ENCODE data around the gene NAT8.
"Not testable (repeated sequence)": the region's sequence is repeated elsewhere in the genome, so short reads cannot be mapped to it uniquely, and the experiment has no call there.

Gene NAT8

DNA sequence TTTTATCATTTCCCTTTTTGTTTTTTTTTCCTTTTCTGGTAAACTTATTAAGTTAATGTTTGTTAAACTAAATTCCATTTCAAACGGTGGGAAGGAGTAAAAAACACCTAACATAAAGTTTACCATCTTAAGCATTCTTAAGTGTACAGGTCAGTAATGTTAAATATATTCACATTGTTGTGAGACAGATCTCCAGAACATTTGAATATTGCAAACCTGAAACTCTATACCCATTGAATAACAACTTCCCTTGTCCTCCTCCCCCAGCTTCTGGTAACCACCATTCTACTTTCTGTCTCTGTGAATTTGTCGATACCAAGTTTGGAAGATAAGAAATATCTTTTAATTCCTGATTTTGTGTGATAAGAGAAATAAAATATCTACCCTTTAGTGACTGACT, 12.0 kb upstream of the NAT8 start:
- no peak for DNase-seq (ENCODE audit: extremely low read depth, low read depth)
- no peak for TF ChIP-seq CTCF (IDR thresholded peaks at IDR 0.05; ENCODE audit: low read depth, low read length)

- DNase-seq (ENCODE audit: extremely low read depth, low read depth), result no peak
- TF ChIP-seq CTCF (IDR thresholded peaks at IDR 0.05; ENCODE audit: low read depth, low read length), result no peak
Measured at GRCh38 chr2:73652348-73652747, 10.1 kb upstream of the NAT8 start.

GRCh38 chr2:73651591-73652230, 9.5 kb upstream of the NAT8 start:
- no peak for TF ChIP-seq CTCF (IDR thresholded peaks at IDR 0.05; ENCODE audit: low read depth, low read length)
- no peak for DNase-seq (ENCODE audit: extremely low read depth, low read depth)

GRCh38 chr2:73647690-73648089, 5.5 kb upstream of the NAT8 start:
- DNase-seq (ENCODE audit: extremely low read depth, low read depth), result not testable (repeated sequence)

DNA sequence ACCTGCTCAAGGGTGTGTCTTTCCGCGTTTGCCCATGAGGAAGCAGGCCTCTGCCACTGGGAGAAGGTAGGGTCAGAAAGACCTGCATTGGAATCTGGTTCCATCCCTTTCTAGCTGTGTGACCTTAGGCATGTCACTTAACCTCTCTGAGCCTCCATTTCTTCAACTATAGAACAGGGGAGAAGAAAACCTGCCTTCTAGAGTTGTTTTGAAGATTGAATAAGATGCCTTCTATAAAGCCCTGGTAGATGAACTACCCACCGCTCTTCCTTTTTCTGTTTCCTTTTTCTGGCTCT, 507 bp downstream of the NAT8 start:
- no peak for DNase-seq (ENCODE audit: extremely low read depth, low read depth)
- no peak for TF ChIP-seq CTCF (IDR thresholded peaks at IDR 0.05; ENCODE audit: low read depth, low read length)

- DNase-seq (ENCODE audit: extremely low read depth, low read depth), result no peak
- TF ChIP-seq CTCF (IDR thresholded peaks at IDR 0.05; ENCODE audit: low read depth, low read length), result no peak
Measured at GRCh38 chr2:73640946-73641766, 1.1 kb downstream of the NAT8 start.

DNA sequence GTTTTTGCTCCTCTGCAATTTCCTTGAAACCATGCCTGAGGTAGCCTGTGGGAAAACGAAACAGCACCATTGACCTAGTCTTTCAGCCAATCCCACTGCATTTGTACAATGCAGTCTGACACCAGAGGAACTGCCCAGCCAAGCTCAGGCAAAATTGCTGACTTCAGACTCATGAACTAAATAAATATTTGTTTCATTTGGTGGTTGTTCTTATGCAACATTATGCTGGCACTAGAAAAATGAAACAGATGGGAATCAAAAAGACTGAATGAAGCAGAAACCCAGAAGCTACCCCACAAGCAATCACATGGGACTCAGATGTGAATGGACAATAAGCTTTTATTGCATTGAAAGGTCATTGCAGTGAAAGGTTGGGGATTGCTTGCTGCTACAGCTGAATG, 1.7 kb downstream of the NAT8 start:
- no peak for DNase-seq (ENCODE audit: extremely low read depth, low read depth)
- no peak for TF ChIP-seq CTCF (IDR thresholded peaks at IDR 0.05; ENCODE audit: low read depth, low read length)

DNA sequence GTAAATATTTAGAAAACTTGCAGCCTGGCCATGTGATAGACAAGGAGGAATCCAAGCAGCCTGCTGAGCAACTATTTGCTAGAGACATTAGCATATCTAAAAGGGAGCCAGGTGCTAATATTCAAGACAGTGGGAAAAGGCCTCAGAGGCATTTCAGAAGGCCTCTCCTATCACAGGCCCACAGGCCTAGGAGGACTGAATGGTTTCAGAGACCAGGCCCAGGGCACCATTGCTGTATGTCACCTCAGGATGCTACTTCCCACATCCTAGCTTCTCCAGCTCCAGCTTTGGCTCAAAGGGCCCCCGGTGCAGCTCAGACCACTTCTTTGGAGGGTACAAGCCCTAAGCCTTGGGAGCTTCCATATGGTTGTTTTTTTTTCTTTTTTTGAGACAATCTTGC, 3.8 kb downstream of the NAT8 start:
- TF ChIP-seq CTCF (IDR thresholded peaks at IDR 0.05; ENCODE audit: low read depth, low read length), result no peak
- no peak for DNase-seq (ENCODE audit: extremely low read depth, low read depth)

DNA sequence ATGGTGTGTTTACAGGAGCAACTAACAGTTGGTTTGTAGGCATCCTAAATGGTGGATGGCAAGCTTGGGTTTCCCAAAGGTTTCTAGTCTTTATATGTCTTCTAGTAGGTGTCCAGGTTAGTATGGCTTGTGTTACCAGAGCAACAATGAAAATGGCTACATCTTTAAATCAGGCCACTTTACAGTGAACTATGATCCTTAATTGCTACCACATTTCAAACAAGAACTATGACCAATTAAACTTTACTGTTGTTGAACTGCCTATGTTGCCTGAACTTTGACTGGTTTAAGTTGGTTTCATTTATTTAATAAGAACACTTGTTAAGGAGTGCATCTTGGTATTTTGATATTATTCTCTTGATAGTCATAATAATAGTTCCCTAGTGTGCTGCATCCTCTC, 5.2 kb downstream of the NAT8 start:
- not testable (repeated sequence) for DNase-seq (ENCODE audit: extremely low read depth, low read depth)

All from AG09319 (cell line).